Jurkat, Clone E6-1 (cell line): ENCODE measurements around the gene DIAPH1.

Experiments used
- DNase-seq: peaks from one replicate; pipeline ENCODE4 v3.0.0-alpha.2; 2011; ENCODE audit warnings: low read depth, low spot score
- H3K4me3 ChIP-seq: 2 replicates; pipeline ENCODE4 v1.5.1; 2011; ENCODE audit warnings: mild to moderate bottlenecking, low read length, control low read depth, moderate library complexity

Gene DIAPH1

GRCh38 chr5:141476132-141476911 lies 142.5 kb downstream of the DIAPH1 start:
- DNase-seq, result no peak
- no peak overlapping the region for H3K4me3 ChIP-seq

GRCh38 chr5:141475625-141476131 lies 143.1 kb downstream of the DIAPH1 start, which contains the start of gene PCDHGC3:
Gene PCDHGC3, plus strand, starts transcription at chr5:141475966. Its CDS starts 151 bp downstream, at chr5:141476117.
- H3K4me3 ChIP-seq, result no peak within 1 kb of the TSS
- DNase-seq, result no peak

GRCh38 chr5:141465351-141465750 lies 153.4 kb downstream of the DIAPH1 start:
- no peak for DNase-seq
- H3K4me3 ChIP-seq, result no peak overlapping the region
